ENCODE data around the gene LOXHD1. TPM values are rescaled to one million over a fixed set of nuclear protein-coding genes. Genes with fewer than 3 reads are reported as not detected.

LOXHD1 gene
- total RNA-seq, 2 experiments from 2014 or later, result 0.47 to 0.63 TPM

- no peak overlapping the region for H3K4me3 Mint-ChIP-seq
- DNase-seq (no peak), ATAC-seq (no peak)
- no peaks in the 10 kb centered on the region for H3K36me3 Mint-ChIP-seq (ENCODE audit: low read depth)
- ChIA-PET POLR2A (no interaction called here), CTCF (no interaction called here)
- peaks cover 15% of the 10 kb centered on the region for H3K27me3 Mint-ChIP-seq (ENCODE audit: low read depth)
- no peak overlapping the region for H3K27ac Mint-ChIP-seq
- H3K4me1 Mint-ChIP-seq (ENCODE audit: low read depth), result no peaks in the 10 kb centered on the region
- no peaks in the 10 kb centered on the region for H3K9me3 Mint-ChIP-seq (ENCODE audit: insufficient read depth)
Measured at GRCh38 chr18:46466234-46467160, 190.5 kb downstream of the LOXHD1 start.

DNA sequence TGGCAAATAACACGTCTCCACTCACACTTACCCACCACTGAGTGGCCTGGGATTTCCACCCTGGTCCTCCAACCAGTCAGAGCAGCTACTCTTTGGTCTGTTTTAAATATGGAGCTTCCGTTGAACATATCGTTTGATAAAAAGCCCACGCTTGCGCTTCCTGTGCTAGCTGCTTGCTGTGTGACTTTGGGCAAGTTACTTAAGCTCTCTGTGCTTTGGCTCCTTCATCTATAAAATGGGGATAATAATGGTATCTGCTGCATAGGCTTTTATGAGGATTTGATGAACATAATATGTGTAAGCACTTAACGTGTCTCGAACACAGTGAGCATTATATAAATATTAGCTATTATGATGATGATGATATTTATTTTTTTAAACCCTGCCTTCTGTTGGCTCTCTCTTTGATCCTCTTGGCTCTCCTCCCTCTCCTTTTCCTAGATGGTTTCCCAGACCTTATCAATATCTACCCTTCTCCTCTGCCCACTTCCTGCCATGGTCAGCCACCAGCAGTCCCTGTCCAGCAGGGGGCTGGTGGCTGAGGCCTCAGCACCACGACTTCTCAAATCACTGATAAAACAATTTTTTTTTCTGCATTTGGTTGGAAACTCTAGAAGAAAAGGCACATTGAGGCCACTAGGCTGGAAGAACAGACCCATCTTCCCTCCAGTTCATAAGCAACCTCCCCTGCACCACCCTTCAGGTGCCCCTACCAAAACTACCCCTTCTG, 191.9 kb downstream of the LOXHD1 start:
- Mint-ChIP-seq H3K4me1 (ENCODE audit: low read depth) (no peaks in the 10 kb centered on the region), H3K36me3 (ENCODE audit: low read depth) (no peaks in the 10 kb centered on the region), H3K27ac (no peak overlapping the region), H3K27me3 (ENCODE audit: low read depth) (peaks cover 11% of the 10 kb centered on the region), H3K4me3 (no peak overlapping the region), H3K9me3 (ENCODE audit: insufficient read depth) (no peaks in the 10 kb centered on the region)
- DNase-seq (no peak), ATAC-seq (no peak)
- ChIA-PET POLR2A (no interaction called here), CTCF (no interaction called here)

GRCh38 chr18:46462523-46462922, 194.5 kb downstream of the LOXHD1 start:
- H3K27ac Mint-ChIP-seq, result no peak overlapping the region
- ChIA-PET POLR2A (no interaction called here), CTCF (no interaction called here)
- no peak for ATAC-seq
- H3K27me3 Mint-ChIP-seq (ENCODE audit: low read depth), result peaks cover 11% of the 10 kb centered on the region
- H3K36me3 Mint-ChIP-seq (ENCODE audit: low read depth), result no peaks in the 10 kb centered on the region
- no peaks in the 10 kb centered on the region for H3K9me3 Mint-ChIP-seq (ENCODE audit: insufficient read depth)
- H3K4me1 Mint-ChIP-seq (ENCODE audit: low read depth), result no peaks in the 10 kb centered on the region
- no peak overlapping the region for H3K4me3 Mint-ChIP-seq
- no peak for DNase-seq

DNA sequence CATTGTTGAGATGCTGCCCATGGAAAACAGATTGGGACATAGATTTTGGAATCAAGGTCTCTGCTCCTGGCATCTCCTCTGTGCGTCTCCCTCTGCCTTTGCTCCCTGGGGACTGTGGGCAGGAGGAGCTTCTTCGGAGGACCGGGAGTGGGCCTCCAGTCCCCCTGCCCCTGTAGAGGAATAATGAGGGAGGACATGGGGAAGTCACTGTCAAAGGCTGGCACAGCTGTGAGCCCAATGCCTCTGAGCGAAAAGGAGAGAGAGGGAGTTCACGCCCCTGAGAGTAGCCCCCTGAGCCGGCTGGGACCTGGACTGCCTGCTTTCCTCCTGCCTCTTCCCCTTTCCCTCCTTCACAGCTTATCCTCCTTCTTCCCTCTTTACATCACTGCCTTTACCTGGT, 195.0 kb downstream of the LOXHD1 start:
- no peak for ATAC-seq
- H3K36me3 Mint-ChIP-seq (ENCODE audit: low read depth), result no peaks in the 10 kb centered on the region
- CTCF ChIA-PET, result interaction anchor here (1.0 kb wide), 1 partner anchor 20 kb away, joined by 3 read pairs; no protein-coding TSS in a partner anchor

DNA sequence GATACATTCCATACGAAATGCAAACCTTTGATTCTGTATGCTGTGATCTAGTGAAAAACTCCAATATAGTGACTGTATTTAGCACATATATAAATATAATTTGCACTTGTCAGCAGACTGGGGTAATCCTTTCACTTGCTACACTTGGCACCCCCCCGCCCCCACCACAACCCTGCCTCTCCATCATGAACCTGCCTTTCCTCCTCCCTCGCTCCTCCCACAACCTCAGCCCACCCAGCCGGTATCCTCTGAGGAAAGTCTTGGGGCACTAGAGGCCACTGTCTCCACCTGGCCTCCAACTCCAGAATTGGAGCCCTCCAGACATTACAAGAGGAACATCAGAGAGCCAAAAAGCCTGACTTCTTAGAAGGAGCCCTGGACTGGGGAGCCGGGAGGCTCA, 196.3 kb downstream of the LOXHD1 start:
- H3K27me3 Mint-ChIP-seq (ENCODE audit: low read depth), result peaks cover 11% of the 10 kb centered on the region
- H3K36me3 Mint-ChIP-seq (ENCODE audit: low read depth), result no peaks in the 10 kb centered on the region
- DNase-seq (no peak), ATAC-seq (no peak)
- no peak overlapping the region for H3K27ac Mint-ChIP-seq
- H3K4me1 Mint-ChIP-seq (ENCODE audit: low read depth), result no peaks in the 10 kb centered on the region
- no peak overlapping the region for H3K4me3 Mint-ChIP-seq
- ChIA-PET CTCF (no interaction called here), POLR2A (no interaction called here)
- no peaks in the 10 kb centered on the region for H3K9me3 Mint-ChIP-seq (ENCODE audit: insufficient read depth)

More for the DNA sequence above, 195.0 kb downstream of the LOXHD1 start:
- DNase-seq, result no peak
- Mint-ChIP-seq H3K4me3 (no peak overlapping the region), H3K9me3 (ENCODE audit: insufficient read depth) (no peaks in the 10 kb centered on the region), H3K27me3 (ENCODE audit: low read depth) (peaks cover 11% of the 10 kb centered on the region), H3K27ac (no peak overlapping the region), H3K4me1 (ENCODE audit: low read depth) (no peaks in the 10 kb centered on the region)
- POLR2A ChIA-PET, result no interaction called here

- ChIA-PET CTCF (interaction anchor here (1.4 kb wide), 1 partner anchor 198 kb away, joined by 4 read pairs; no protein-coding TSS in a partner anchor), POLR2A (no interaction called here)
- no peaks in the 10 kb centered on the region for H3K4me1 Mint-ChIP-seq (ENCODE audit: low read depth)
- no peaks in the 10 kb centered on the region for H3K36me3 Mint-ChIP-seq (ENCODE audit: low read depth)
- H3K27ac Mint-ChIP-seq, result no peak overlapping the region
- H3K27me3 Mint-ChIP-seq (ENCODE audit: low read depth), result peaks cover 8% of the 10 kb centered on the region
- no peaks in the 10 kb centered on the region for H3K9me3 Mint-ChIP-seq (ENCODE audit: insufficient read depth)
- H3K4me3 Mint-ChIP-seq, result no peak overlapping the region
- no peak for ATAC-seq
- DNase-seq, result no peak
Measured at GRCh38 chr18:46459789-46460455, 197.1 kb downstream of the LOXHD1 start.

- ATAC-seq (no peak), DNase-seq (no peak)
- no peaks in the 10 kb centered on the region for H3K4me1 Mint-ChIP-seq (ENCODE audit: low read depth)
- POLR2A ChIA-PET, result interaction anchor here (0.9 kb wide), 1 partner anchor 11 kb away, joined by 3 read pairs; no protein-coding TSS in a partner anchor
- H3K9me3 Mint-ChIP-seq (ENCODE audit: insufficient read depth), result no peaks in the 10 kb centered on the region
- H3K27ac Mint-ChIP-seq, result no peak overlapping the region
- CTCF ChIA-PET, result interaction anchor here (1.0 to 1.4 kb wide), 2 partner anchors 178 to 199 kb away, joined by 3 to 4 read pairs; no protein-coding TSS in a partner anchor
- H3K27me3 Mint-ChIP-seq (ENCODE audit: low read depth), result peaks cover 3% of the 10 kb centered on the region
- no peaks in the 10 kb centered on the region for H3K36me3 Mint-ChIP-seq (ENCODE audit: low read depth)
- no peak overlapping the region for H3K4me3 Mint-ChIP-seq
Measured at GRCh38 chr18:46458472-46458871, 198.5 kb downstream of the LOXHD1 start.

- POLR2A ChIA-PET, result no interaction called here
- Mint-ChIP-seq H3K4me3 (no peak overlapping the region), H3K36me3 (ENCODE audit: low read depth) (no peaks in the 10 kb centered on the region), H3K27ac (no peak overlapping the region), H3K4me1 (ENCODE audit: low read depth) (no peaks in the 10 kb centered on the region), H3K9me3 (ENCODE audit: insufficient read depth) (no peaks in the 10 kb centered on the region), H3K27me3 (ENCODE audit: low read depth) (peaks cover 2% of the 10 kb centered on the region)
- CTCF ChIA-PET, result no interaction called here
- ATAC-seq, result no peak
- DNase-seq, result no peak
Measured at GRCh38 chr18:46456691-46457090, 200.3 kb downstream of the LOXHD1 start.

GRCh38 chr18:46452820-46453219, 204.2 kb downstream of the LOXHD1 start:
- H3K36me3 Mint-ChIP-seq (ENCODE audit: low read depth), result no peaks in the 10 kb centered on the region
- H3K27ac Mint-ChIP-seq, result no peak overlapping the region
- no peaks in the 10 kb centered on the region for H3K27me3 Mint-ChIP-seq (ENCODE audit: low read depth)
- H3K4me1 Mint-ChIP-seq (ENCODE audit: low read depth), result no peaks in the 10 kb centered on the region
- H3K9me3 Mint-ChIP-seq (ENCODE audit: insufficient read depth), result no peaks in the 10 kb centered on the region
- no peak for DNase-seq
- ATAC-seq, result no peak
- ChIA-PET POLR2A (no interaction called here), CTCF (no interaction called here)
- no peak overlapping the region for H3K4me3 Mint-ChIP-seq

GRCh38 chr18:46449499-46449898, 207.5 kb downstream of the LOXHD1 start:
- DNase-seq, result no peak
- ChIA-PET CTCF (no interaction called here), POLR2A (no interaction called here)
- no peaks in the 10 kb centered on the region for H3K36me3 Mint-ChIP-seq (ENCODE audit: low read depth)
- peaks cover 10% of the 10 kb centered on the region for H3K27me3 Mint-ChIP-seq (ENCODE audit: low read depth)
- ATAC-seq, result no peak
- H3K4me3 Mint-ChIP-seq, result no peak overlapping the region
- H3K4me1 Mint-ChIP-seq (ENCODE audit: low read depth), result no peaks in the 10 kb centered on the region
- no peak overlapping the region for H3K27ac Mint-ChIP-seq
- no peaks in the 10 kb centered on the region for H3K9me3 Mint-ChIP-seq (ENCODE audit: insufficient read depth)

- CTCF ChIA-PET, result interaction anchor here (0.7 kb wide), 1 partner anchor 276 kb away, joined by 3 read pairs; no protein-coding TSS in a partner anchor
- no peak overlapping the region for H3K27ac Mint-ChIP-seq
- ATAC-seq, result no peak
Measured at GRCh38 chr18:46449033-46449432, 208.0 kb downstream of the LOXHD1 start.

More at GRCh38 chr18:46449033-46449432, 208.0 kb downstream of the LOXHD1 start:
- Mint-ChIP-seq H3K4me3 (no peak overlapping the region), H3K36me3 (ENCODE audit: low read depth) (no peaks in the 10 kb centered on the region), H3K27me3 (ENCODE audit: low read depth) (peaks cover 10% of the 10 kb centered on the region), H3K9me3 (ENCODE audit: insufficient read depth) (no peaks in the 10 kb centered on the region), H3K4me1 (ENCODE audit: low read depth) (no peaks in the 10 kb centered on the region)
- DNase-seq, result no peak
- POLR2A ChIA-PET, result no interaction called here
